AG04449 (cell line): ENCODE measurements around the gene MXD1.

ENCODE experiments used
- CTCF ChIA-PET: fragments of 350-600 bp; formaldehyde crosslinking; extraction: SDS; loops from one replicate; lab custom pipeline; 2021; ENCODE audit warnings: antibody characterized with exemption; lab: Yijun Ruan, JAX
- POLR2A ChIA-PET: fragments of 400-600, 350-600 bp; formaldehyde crosslinking; extraction: SDS; loops from one replicate; lab custom pipeline; 2020; ENCODE audit warnings: antibody characterized with exemption, inconsistent platforms; lab: Yijun Ruan, JAX
- DNase-seq: peaks from one replicate; pipeline ENCODE4 v3.0.0-alpha.2; 2010; ENCODE audit warnings: low read depth, low spot score
- H3K4me3 ChIP-seq: 2 replicates; pipeline ENCODE4 v1.5.1; 2011; ENCODE audit warnings: low read depth, mild to moderate bottlenecking, control low read depth, low read length
- TF ChIP-seq, protein P1 (sequence below): IDR thresholded peaks from one replicate; pipeline ENCODE4 v1.5.1; 2011; ENCODE audit warnings: mild to moderate bottlenecking, moderate library complexity, low read length, control low read depth, inconsistent platforms; ENCODE audit not compliant: insufficient read depth; ENCODE audit errors: missing control alignments

Gene MXD1

DNA sequence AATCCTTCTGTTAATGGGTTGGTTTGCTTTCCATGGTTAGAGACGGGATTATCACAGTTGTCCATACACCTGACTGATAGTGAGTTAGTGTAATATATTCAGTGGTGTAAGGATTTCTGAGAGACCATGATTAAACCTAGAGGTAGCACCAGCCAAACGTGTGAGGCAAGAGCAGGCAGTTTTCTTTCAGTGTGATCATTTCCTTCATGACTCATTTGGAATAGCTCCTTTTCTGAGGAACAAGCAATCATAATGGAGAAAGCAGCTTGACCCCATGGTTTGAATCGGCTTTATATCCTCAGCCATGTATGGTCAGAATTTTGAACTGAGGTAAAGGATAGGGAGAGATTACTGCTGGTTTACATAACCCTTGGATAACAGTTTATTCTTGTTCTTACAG is 2.9 kb downstream of the MXD1 start:
- no peak overlapping the region for H3K4me3 ChIP-seq
- DNase-seq: no peak
- TF ChIP-seq, protein P1, sequence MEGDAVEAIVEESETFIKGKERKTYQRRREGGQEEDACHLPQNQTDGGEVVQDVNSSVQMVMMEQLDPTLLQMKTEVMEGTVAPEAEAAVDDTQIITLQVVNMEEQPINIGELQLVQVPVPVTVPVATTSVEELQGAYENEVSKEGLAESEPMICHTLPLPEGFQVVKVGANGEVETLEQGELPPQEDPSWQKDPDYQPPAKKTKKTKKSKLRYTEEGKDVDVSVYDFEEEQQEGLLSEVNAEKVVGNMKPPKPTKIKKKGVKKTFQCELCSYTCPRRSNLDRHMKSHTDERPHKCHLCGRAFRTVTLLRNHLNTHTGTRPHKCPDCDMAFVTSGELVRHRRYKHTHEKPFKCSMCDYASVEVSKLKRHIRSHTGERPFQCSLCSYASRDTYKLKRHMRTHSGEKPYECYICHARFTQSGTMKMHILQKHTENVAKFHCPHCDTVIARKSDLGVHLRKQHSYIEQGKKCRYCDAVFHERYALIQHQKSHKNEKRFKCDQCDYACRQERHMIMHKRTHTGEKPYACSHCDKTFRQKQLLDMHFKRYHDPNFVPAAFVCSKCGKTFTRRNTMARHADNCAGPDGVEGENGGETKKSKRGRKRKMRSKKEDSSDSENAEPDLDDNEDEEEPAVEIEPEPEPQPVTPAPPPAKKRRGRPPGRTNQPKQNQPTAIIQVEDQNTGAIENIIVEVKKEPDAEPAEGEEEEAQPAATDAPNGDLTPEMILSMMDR: no peak
- ChIA-PET POLR2A (no interaction called here), CTCF (interaction anchor here (3.0 kb wide), 1 partner anchor 152 kb away, joined by 22 read pairs; no protein-coding TSS in a partner anchor)

DNA sequence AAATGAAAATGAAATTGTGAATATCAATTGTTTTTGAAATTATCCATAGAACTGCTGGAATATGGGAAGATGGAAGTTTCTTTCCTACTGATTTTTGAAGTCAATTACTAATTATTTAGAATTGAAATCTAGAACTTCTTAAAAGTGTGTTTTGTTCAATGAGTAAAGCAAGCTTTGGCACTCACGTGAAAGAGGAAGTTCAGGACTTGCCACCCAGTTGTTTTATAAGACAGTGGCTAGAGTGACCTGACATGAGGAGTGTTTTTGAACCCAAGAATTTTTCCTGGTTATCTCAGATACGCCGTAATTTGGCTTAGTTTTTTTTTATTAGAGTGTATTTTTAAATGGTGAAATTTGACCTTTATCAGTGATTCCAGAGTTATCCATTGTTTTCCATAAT is 3.5 kb downstream of the MXD1 start:
- no peak overlapping the region for H3K4me3 ChIP-seq
- TF ChIP-seq, protein P1: no peak
- CTCF ChIA-PET: interaction anchor here (3.0 kb wide), 1 partner anchor 152 kb away, joined by 22 read pairs; no protein-coding TSS in a partner anchor
- POLR2A ChIA-PET: no interaction called here
- DNase-seq: no peak

DNA sequence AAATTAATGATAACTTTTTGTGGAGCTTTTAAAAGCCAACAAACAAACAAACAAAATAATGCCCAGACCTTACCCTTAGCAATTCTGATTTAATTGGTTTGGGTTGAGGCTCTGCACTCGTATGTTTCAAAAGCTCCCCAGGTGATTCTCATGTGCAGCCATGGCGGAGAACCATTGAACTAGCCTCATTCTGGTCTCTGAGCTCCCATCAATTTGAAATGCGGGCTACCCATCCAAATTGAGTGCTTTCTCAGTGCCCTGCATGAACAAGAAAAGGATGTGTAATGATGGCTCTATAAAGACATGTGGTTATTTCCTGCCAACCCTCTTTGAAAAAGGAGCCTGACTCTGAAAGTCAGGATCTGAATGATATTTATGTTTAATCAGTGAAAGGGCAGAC is 8.2 kb downstream of the MXD1 start:
- H3K4me3 ChIP-seq: no peak overlapping the region
- ChIA-PET CTCF (interaction anchor here (1.3 to 2.5 kb wide), 4 partner anchors 9 to 147 kb away, joined by 5 to 9 read pairs (median 6); no protein-coding TSS in a partner anchor), POLR2A (no interaction called here)
- DNase-seq: no peak
- TF ChIP-seq, protein P1: no peak

DNA sequence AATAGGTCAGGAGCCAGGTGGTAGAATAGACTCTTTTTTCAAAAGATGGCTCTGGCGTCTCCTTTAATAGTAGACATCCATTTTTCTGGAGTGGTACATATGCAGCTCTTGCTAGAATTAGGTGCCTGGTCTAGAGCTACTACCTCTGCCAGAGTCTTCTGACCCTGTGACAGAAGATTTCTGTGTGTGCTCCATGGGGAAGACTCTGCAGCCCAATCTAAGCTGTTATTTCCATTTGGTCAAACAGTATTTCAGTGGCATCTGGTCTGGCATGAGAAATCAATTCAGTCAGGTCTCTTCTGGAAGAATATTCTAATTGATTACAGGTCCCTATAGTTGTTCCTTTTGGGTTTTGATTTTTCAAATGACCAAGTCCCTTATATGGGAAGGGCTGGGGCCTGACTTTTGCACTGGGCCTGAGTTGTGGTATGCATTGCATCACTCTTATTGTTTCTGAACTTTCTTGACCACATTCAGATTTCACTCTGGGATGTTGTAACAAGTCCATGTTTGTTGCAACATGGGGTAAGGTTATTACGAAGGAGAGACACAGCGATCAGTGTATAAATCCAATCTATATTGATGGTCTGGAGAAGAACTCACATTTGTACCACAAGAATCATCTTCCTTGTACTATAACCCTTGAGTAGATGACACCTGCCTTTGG is 12.1 kb downstream of the MXD1 start:
- DNase-seq: no peak
- TF ChIP-seq, protein P1: no peak
- ChIA-PET CTCF (no interaction called here), POLR2A (no interaction called here)
- H3K4me3 ChIP-seq: no peak overlapping the region

DNA sequence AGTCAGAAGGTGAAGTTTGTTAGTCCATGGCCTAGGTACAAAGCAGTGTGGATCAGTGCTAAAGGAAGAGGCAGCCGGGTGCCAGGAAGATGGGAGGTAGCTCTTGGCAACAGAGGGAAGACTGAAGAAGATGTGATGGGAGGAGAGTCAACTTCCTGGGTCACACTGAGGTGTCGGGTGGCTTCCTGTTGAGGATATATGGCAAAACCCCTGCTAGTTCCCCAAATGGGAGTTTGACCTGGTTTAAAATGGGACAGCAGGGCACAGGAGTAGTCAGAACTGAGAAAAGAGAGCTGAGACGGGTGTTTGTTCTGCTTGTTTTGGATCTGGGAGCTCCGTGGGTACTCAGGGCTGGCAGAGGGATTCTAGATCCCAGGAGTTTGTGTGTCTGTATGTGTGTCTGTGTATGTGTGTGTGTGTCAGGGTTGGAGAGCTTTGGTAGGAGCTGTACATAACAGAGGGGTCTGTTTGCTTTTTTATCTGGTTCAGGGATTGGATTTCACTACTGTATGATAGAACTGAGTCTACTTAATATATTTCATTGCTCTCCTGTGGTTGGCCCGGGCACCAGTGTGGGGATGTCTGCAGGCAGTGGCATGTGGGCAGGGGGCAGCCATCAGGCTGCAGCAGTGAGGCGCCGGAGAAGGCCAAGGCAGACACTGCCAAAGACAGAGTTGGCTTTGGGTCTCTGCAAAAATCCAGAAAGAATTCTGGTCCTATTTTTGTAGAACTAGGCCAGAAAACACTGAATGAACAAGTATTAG is 17.1 kb downstream of the MXD1 start:
- TF ChIP-seq, protein P1: no peak
- ChIA-PET POLR2A (interaction anchor here (1.0 kb wide), 1 partner anchor 17 kb away, joined by 4 read pairs; the partner anchor contains the start of gene MXD1), CTCF (interaction anchor here (1.0 to 1.1 kb wide), 2 partner anchors 9 to 18 kb away, joined by 3 to 5 read pairs; partner anchors contain the start of gene MXD1)
- no peak for DNase-seq
- no peak overlapping the region for H3K4me3 ChIP-seq

DNA sequence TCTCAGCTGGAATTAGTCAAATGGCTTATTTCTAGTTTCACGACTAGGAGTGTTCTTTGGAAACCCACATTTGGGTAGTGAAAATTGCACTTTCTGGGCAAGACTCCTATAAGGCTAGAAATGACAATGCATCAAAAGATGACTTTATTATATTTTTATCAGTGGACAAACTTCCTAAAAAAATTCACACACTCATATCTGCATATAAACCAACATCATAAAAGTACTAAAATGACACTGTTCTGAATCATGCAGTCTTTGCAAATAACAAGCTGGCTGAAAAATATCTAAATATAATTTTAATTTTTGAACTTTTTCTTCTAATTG is 17.6 kb downstream of the MXD1 start:
- CTCF ChIA-PET: no interaction called here
- POLR2A ChIA-PET: no interaction called here

More for the DNA sequence above, 17.6 kb downstream of the MXD1 start:
- H3K4me3 ChIP-seq: no peak overlapping the region
- no peak for DNase-seq
- TF ChIP-seq, protein P1: no peak
